Esophagus mucosa (tissue), 1 donor: Measurements from ENCODE around the gene FSTL4. TPM values are rescaled to one million over a fixed set of nuclear protein-coding genes. Genes with fewer than 3 reads are reported as not detected.
"Not testable (repeated sequence)": the region's sequence is repeated elsewhere in the genome, so short reads cannot be mapped to it uniquely, and the experiment has no call there.

Experiments
- ATAC-seq: fragments of 200-7000 bp; cut with Tn5 transposase; one replicate; pipeline ENCODE4 v1.9.1; 2020
- total RNA-seq: library from RNA; stranded (reverse); gene quantifications from one replicate; pipeline ENCODE4 v1.2.4, GENCODE V29; 2023
- donor health status: DM: yes; HTN: yes; CAD: no.

Gene FSTL4
- total RNA-seq, 1 donor from 2014 or later, result 2.8 TPM

GRCh38 chr5:133552925-133553525 is 59.3 kb downstream of the FSTL4 start:
- peak; percentile 90 for ATAC-seq

GRCh38 chr5:133546500-133546899 is 65.8 kb downstream of the FSTL4 start:
- no peak for ATAC-seq

GRCh38 chr5:133544346-133544745 is 68.0 kb downstream of the FSTL4 start:
- ATAC-seq, result no peak

- ATAC-seq, result no peak
Observed at GRCh38 chr5:133539818-133540217, 72.5 kb downstream of the FSTL4 start.

- ATAC-seq, result no peak
Observed at GRCh38 chr5:133538718-133539117, 73.6 kb downstream of the FSTL4 start.

GRCh38 chr5:133535241-133535929 is 77.0 kb downstream of the FSTL4 start:
- ATAC-seq, result not testable (repeated sequence)

GRCh38 chr5:133534566-133534965 is 77.8 kb downstream of the FSTL4 start:
- no peak for ATAC-seq

DNA sequence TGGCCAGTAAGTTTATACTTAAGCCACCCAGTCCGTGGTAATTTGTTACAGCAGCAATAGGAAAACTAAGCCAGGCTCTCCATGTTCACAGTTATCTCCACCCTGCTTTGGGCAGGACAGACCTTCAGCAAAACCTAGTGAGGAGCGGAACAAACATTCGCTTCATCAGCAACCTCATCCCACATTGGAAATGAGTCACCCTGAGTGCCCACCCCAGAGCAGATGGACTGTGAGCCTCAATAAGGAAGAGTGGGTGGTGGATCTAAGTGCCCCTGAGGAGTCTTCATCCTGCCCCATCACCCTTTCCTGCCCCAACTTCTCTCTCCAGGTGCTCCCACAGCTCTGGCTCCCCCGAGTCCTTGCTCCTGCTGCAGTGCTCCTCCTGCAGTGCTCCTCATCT is 78.8 kb downstream of the FSTL4 start:
- no peak for ATAC-seq

GRCh38 chr5:133531594-133531993 is 80.7 kb downstream of the FSTL4 start:
- ATAC-seq, result no peak

GRCh38 chr5:133531178-133531577 is 81.2 kb downstream of the FSTL4 start:
- ATAC-seq, result no peak

GRCh38 chr5:133530270-133530669 is 82.1 kb downstream of the FSTL4 start:
- ATAC-seq, result no peak

DNA sequence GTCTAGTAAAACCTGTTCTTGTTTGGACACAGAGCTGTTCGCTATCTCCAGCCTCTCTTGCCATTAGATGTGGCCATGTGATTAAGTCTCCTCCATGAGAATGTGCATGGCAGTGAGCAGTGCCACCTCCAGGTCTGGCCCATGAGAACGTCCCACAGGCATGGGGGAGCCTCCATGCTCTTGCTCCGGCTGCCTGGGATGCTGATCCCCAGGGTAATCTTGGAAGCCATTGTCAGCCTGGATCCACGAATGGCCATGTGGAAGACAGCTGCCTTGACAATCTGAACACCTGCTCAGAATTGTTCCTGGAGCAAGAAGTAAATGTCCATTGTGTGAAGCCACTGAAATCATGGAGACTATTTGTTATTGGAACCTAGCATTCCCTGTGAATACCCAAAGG is 83.5 kb downstream of the FSTL4 start:
- no peak for ATAC-seq

DNA sequence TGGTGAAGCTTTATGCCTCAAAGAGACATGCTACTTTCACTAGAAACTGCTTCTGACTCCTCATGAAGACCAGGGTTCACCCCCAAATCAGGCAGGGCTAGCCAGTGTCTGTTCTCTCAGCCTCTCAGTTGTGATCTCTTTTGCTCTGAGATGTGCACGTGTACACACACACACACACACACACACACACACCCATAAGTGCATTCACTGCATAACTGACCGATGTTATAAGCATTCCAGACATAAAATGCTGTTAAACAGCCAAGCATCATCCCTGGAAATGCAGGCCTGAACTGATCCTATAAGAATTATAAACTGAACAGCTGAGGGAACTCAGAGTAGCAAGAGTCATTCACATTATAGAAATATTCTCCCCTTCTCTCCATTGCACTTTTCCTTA is 85.0 kb downstream of the FSTL4 start:
- ATAC-seq, result no peak

DNA sequence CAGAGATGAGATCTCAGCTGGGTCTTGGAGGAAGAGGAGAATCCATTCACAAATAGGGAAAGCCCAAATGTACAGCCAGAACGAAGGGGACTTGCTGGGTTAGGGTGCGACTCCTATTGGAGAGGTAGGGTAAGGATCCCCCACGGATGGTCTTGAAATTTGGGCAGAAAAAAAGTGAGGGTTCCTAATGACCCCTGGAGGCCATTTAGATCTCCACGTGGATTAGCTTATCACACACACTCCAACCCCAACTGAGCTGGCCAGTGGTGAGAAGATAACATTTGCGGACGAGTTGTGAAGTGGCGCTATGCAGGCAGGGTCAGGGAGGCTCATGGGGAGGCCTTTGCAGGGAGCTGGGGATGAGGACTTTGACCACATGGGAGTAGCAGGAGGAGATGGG is 86.0 kb downstream of the FSTL4 start:
- ATAC-seq, result no peak

GRCh38 chr5:133525126-133525525 is 87.2 kb downstream of the FSTL4 start:
- no peak for ATAC-seq

GRCh38 chr5:133524666-133525065 is 87.7 kb downstream of the FSTL4 start:
- no peak for ATAC-seq

DNA sequence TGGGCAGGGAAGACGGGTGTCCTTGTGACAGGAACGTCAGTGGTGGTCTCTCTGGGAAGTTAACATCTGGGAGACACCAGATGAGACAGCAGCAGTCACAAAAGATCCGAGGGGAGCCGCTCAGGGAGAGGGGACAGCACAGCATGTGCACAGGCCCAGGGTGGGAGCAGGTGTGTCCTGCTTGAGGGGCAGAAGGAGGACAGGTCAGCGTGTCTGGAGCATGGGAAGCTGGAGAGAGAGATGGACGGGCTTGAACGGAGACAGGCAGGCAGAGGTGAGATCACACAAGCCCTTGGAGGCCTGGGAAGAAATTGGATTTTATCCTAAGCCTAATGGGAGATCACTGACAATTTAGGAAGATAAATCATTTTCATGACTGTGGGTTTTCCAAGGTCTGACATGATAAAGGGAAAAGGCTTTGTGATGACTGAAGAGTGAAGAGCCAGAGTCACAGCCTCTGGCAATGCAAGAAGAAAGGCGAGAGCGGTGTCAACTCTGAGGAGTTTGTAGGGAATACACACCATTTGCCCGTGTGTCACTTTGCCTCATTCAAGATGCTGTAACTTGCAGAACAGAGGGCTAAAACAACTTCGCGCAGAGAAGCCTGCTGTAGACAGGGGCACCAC is 88.3 kb downstream of the FSTL4 start:
- no peak for ATAC-seq

DNA sequence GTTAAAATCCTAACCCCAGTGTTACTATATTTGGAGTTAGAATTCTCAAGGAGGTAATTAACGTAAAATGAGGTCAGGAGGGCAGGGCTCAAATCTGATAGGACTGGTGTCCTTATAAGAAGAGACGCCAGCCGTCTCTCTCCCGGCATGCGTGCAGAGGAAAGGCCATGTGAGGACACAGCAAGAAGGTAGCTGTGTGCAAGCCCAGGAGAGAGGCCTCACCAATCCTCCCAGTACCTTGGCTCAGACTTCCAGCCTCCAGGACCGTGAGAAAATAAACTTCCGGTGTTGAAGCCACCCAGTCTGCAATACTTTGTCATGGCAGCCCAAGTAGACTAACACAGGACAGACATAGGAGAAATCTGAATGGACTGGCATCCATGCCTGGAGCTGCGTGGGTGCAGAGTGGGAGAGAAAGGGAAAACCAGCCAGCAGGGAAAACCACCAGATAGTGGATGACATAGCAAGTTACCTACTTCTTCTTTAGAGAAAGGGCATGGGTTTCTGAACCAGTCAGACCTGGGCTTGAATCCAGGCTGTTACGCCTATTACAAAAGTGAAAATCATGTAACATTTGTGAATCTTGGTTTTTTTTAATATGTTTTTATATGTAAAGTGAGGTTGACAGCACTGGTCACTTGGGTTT is 89.2 kb downstream of the FSTL4 start:
- ATAC-seq, result no peak

GRCh38 chr5:133521801-133522200 is 90.5 kb downstream of the FSTL4 start:
- ATAC-seq, result no peak

DNA sequence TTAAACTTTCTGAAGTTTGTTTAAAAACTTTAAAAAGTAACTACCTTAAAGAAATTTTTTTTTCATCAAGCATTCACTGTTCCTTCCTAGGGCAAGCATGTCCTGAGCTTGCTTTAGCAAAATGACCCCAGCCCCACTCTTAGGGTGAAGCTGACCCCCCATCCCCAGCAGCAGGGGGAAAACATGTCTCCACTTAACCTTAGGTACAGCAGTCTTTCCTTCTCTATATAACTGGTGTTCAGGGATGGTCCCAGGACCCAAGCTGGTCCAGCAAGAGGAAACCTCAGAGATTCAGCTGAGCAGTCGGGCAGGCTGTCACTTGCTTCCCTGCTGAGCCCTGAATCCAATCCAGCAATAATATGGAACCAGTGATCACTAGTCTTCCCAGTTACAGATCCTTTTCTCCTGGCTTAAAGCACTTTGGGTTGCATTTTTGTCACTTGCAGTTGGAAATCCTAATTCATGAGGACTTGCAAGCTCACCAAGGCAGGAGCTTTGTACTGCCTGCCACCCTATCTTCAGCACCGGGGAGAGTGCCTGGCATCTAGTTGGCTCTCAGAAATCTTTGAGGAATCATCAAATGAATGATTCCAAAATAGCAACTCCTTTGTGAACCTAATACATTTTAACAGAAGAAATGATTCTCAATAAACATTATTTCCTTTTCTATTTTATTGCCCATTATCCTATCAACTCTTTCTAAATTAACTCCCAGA is 91.2 kb downstream of the FSTL4 start:
- no peak for ATAC-seq

- no peak for ATAC-seq
Observed at GRCh38 chr5:133520062-133520461, 92.3 kb downstream of the FSTL4 start.

GRCh38 chr5:133519191-133519590 is 93.2 kb downstream of the FSTL4 start:
- ATAC-seq, result no peak

GRCh38 chr5:133514456-133514855 is 97.9 kb downstream of the FSTL4 start:
- no peak for ATAC-seq
